Neural crest cell (in vitro differentiated cells): ENCODE measurements around the gene ASB1. TPM values are rescaled to one million over a fixed set of nuclear protein-coding genes. Genes with fewer than 3 reads are reported as not detected.

ENCODE experiments used
- DNase-seq: peaks from one replicate; pipeline ENCODE4 v3.0.0; 2021; ENCODE audit warnings: low read depth, mixed read lengths, low spot score
- H3K27ac Mint-ChIP-seq: one replicate; pipeline ENCODE4 v1.8.0; 2021; ENCODE audit warnings: mild to moderate bottlenecking, mixed read lengths; ENCODE audit not compliant: unreplicated experiment
- H3K27me3 Mint-ChIP-seq: 2 replicates; pipeline ENCODE4 v1.8.0; 2021; ENCODE audit warnings: low read depth, mild to moderate bottlenecking, mixed read lengths
- H3K36me3 Mint-ChIP-seq: 2 replicates; pipeline ENCODE4 v1.8.0; 2021; ENCODE audit warnings: low read depth, mild to moderate bottlenecking, mixed read lengths
- H3K4me1 Mint-ChIP-seq: 2 replicates; pipeline ENCODE4 v1.8.0; 2021; ENCODE audit warnings: mixed read lengths
- H3K4me3 Mint-ChIP-seq: one replicate; pipeline ENCODE4 v1.8.0; 2021; ENCODE audit warnings: mild to moderate bottlenecking, mixed read lengths
- H3K9me3 Mint-ChIP-seq: 2 replicates; pipeline ENCODE4 v1.8.0; 2021; ENCODE audit warnings: mixed read lengths
- CTCF ChIP-seq: fragments of 200-600 bp; sonication (generic); conservative IDR thresholded peaks from 2 replicates; pipeline ENCODE4 v1.5.0; 2021; ENCODE audit warnings: antibody characterized with exemption, mild to moderate bottlenecking
- total RNA-seq: library from RNA; stranded (reverse); gene quantifications from 2 replicates; pipeline ENCODE4 v1.2.1, GENCODE V29; 2021

ASB1 gene
- total RNA-seq, 1 donor from 2014 or later = 37.5 TPM

- H3K4me3 Mint-ChIP-seq = no peak overlapping the region
- no peak overlapping the region for H3K27ac Mint-ChIP-seq
- H3K36me3 Mint-ChIP-seq = peaks cover 19% of the 10 kb centered on the region
- H3K4me1 Mint-ChIP-seq = peaks cover 23% of the 10 kb centered on the region
- no peaks in the 10 kb centered on the region for H3K27me3 Mint-ChIP-seq
- TF ChIP-seq CTCF = no peak
- no peak for DNase-seq
- no peaks in the 10 kb centered on the region for H3K9me3 Mint-ChIP-seq
Observed at GRCh38 chr2:238445409-238446190, 18.9 kb downstream of the ASB1 start.

DNA sequence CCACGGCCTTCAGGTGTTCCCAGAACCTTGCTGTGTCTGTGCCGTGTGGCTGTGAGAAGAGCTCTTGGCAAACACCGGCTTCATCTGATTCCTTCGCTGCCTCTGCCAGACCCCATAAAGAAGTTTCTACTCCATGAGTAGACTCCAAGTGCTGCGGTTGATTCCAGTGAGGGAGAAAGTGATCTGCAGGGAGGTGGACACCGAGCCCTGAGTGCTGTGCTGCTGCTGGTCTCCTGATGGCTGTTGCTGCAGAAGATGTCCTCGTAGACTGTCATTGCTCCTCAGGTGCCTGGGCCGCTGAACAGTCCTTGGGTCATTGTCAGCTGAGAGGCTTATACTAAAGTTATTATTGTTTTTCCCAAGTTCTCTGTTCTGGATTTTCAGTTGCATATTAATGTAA is 19.6 kb downstream of the ASB1 start:
- DNase-seq = no peak
- no peak for TF ChIP-seq CTCF
- Mint-ChIP-seq H3K4me1 (peaks cover 19% of the 10 kb centered on the region), H3K9me3 (no peaks in the 10 kb centered on the region), H3K27me3 (no peaks in the 10 kb centered on the region), H3K4me3 (no peak overlapping the region), H3K36me3 (peaks cover 25% of the 10 kb centered on the region), H3K27ac (no peak overlapping the region)

- no peak overlapping the region for H3K27ac Mint-ChIP-seq
- H3K4me3 Mint-ChIP-seq = no peak overlapping the region
- no peaks in the 10 kb centered on the region for H3K9me3 Mint-ChIP-seq
- TF ChIP-seq CTCF = no peak
- no peak for DNase-seq
- H3K36me3 Mint-ChIP-seq = peaks cover 40% of the 10 kb centered on the region
- H3K4me1 Mint-ChIP-seq = peaks cover 4% of the 10 kb centered on the region
- H3K27me3 Mint-ChIP-seq = no peaks in the 10 kb centered on the region
Observed at GRCh38 chr2:238448031-238448955, 21.6 kb downstream of the ASB1 start.

DNA sequence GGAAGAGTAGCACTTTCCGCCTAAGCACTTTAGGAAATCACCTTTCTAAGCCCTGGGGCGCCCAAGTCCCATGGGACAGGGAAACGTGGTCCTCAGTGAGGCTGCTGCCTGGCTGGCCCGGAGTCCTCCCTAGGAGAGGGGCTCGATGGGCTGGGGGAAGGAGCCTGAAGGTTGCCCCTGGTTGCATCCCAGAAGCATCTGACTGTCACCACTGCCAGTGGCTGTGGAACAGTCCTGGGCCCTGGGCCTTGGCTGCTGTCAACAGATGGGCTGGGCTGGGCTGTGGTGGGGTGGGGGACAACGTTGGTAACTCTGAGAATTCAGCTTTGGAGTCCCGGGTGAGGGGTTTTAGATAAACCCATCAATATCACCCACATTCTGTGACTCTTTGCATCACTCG is 22.5 kb downstream of the ASB1 start:
- peaks cover 4% of the 10 kb centered on the region for H3K4me1 Mint-ChIP-seq
- H3K9me3 Mint-ChIP-seq = no peaks in the 10 kb centered on the region
- H3K36me3 Mint-ChIP-seq = peaks cover 41% of the 10 kb centered on the region
- DNase-seq = no peak
- H3K4me3 Mint-ChIP-seq = no peak overlapping the region
- no peak for TF ChIP-seq CTCF
- no peaks in the 10 kb centered on the region for H3K27me3 Mint-ChIP-seq
- H3K27ac Mint-ChIP-seq = no peak overlapping the region

DNA sequence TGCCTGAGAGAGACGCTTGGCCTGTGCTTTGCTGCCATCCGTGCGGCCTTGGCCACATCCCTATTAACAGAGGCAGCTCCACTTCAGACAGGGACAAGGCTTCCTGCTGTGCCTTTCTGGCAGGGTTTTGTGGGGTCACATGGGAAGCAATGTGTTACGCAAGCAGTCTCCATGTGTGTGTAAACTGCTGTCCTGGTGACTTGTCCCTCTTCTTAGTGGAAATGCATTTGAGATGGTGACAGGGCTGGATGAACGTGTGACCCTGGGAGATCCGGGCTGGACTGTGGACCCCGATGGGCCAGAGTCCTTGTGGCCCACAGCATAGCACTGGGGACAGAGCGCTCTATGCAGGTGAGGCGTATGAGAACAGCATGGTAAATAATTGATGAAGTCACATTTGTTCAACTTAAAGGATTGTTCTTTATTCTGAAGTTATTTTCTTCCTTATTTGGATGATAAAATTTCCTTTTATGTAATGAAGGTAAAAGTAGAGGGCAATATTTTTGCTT is 23.2 kb downstream of the ASB1 start:
- no peak overlapping the region for H3K27ac Mint-ChIP-seq
- no peaks in the 10 kb centered on the region for H3K27me3 Mint-ChIP-seq
- H3K9me3 Mint-ChIP-seq = no peaks in the 10 kb centered on the region
- no peak overlapping the region for H3K4me3 Mint-ChIP-seq
- TF ChIP-seq CTCF = no peak
- DNase-seq = no peak
- H3K4me1 Mint-ChIP-seq = peaks cover 4% of the 10 kb centered on the region
- H3K36me3 Mint-ChIP-seq = peaks cover 43% of the 10 kb centered on the region
